ENCODE results near the gene EPHA3. TPM values are rescaled to one million over a fixed set of nuclear protein-coding genes. Genes with fewer than 3 reads are reported as not detected.

Gene EPHA3
- total and polyA plus RNA-seq, 8 donors = 0.29 to 33.9 (median 0.81) TPM

- TF ChIP-seq, protein P1, sequence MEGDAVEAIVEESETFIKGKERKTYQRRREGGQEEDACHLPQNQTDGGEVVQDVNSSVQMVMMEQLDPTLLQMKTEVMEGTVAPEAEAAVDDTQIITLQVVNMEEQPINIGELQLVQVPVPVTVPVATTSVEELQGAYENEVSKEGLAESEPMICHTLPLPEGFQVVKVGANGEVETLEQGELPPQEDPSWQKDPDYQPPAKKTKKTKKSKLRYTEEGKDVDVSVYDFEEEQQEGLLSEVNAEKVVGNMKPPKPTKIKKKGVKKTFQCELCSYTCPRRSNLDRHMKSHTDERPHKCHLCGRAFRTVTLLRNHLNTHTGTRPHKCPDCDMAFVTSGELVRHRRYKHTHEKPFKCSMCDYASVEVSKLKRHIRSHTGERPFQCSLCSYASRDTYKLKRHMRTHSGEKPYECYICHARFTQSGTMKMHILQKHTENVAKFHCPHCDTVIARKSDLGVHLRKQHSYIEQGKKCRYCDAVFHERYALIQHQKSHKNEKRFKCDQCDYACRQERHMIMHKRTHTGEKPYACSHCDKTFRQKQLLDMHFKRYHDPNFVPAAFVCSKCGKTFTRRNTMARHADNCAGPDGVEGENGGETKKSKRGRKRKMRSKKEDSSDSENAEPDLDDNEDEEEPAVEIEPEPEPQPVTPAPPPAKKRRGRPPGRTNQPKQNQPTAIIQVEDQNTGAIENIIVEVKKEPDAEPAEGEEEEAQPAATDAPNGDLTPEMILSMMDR (IDR thresholded peaks at IDR 0.05) = no peak
- TF ChIP-seq POLR2A (IDR thresholded peaks at IDR 0.05) (no peak), POLR2AphosphoS5 (IDR thresholded peaks at IDR 0.05) (no peak), EP300 (IDR thresholded peaks at IDR 0.05) (no peak)
- intact Hi-C loops (cut with DNase I; ENCODE audit: low total_unique reads) = no loop called here
- no peaks in the 10 kb centered on the region for H3K27me3 ChIP-seq
Observed at GRCh38 chr3:89494734-89495133, 387.3 kb downstream of the EPHA3 start.

DNA sequence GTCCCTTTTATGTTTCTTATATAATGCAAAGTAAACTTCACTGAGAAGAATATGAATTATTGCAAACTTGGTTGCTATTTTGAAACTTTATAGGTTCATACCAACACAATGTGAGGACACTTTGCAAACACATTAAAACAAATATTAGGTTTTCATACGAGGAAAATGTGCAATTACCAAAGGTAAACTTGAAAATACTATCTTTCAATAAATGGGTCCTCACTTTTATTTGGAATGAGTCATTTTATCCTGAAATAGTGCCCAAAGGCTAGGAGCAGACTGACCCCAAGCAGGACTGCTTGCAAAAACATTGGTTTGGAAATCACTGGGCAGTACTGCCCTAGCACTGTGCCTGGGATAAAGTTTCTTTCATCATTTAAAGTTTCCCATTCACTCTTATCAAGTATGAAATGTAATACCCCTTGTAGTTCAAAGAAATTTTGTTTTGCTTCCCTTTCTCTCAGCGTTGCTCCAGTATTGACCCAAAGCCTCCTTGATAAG is 396.5 kb downstream of the EPHA3 start:
- peaks cover 0 to 9% (median 6%) of the 10 kb centered on the region in 4 donors for H3K4me1 ChIP-seq
- no peaks in the 10 kb centered on the region for H3K27me3 ChIP-seq
- no peak overlapping the region for H3K27ac ChIP-seq
- no peak for DNase-seq
- no peak overlapping the region for H3K4me3 ChIP-seq
- TF ChIP-seq, protein P1 (IDR thresholded peaks at IDR 0.05) = no peak
- TF ChIP-seq EP300 (IDR thresholded peaks at IDR 0.05) (no peak), POLR2AphosphoS5 (IDR thresholded peaks at IDR 0.05) (no peak), POLR2A (IDR thresholded peaks at IDR 0.05) (no peak)
- H3K9me3 ChIP-seq = no peaks in the 10 kb centered on the region
- H3K36me3 ChIP-seq = no peaks in the 10 kb centered on the region
- WGBS, 5 donors = 17 to 38% (median 31%) methylated on average over 2 of the region's 2 CpGs
- intact Hi-C loops (cut with DNase I; ENCODE audit: low total_unique reads) = no loop called here

More at GRCh38 chr3:89494734-89495133, 387.3 kb downstream of the EPHA3 start:
- no peak for DNase-seq
- Histone ChIP-seq H3K36me3 (no peaks in the 10 kb centered on the region), H3K4me3 (no peak overlapping the region), H3K4me1 (peaks cover 0 to 6% (median 0%) of the 10 kb centered on the region in 4 donors), H3K9me3 (no peaks in the 10 kb centered on the region), H3K27ac (no peak overlapping the region)
- 70 to 73% (median 72%) methylated on average over 4 of the region's 4 CpGs for WGBS, 5 donors

- DNase-seq = no peak
- H3K27me3 ChIP-seq = no peaks in the 10 kb centered on the region
- intact Hi-C loops (cut with DNase I; ENCODE audit: low total_unique reads) = no loop called here
- no peak overlapping the region for H3K27ac ChIP-seq
- H3K4me3 ChIP-seq = no peak overlapping the region
- no peak for TF ChIP-seq POLR2AphosphoS5 (IDR thresholded peaks at IDR 0.05)
- TF ChIP-seq, protein P1 (IDR thresholded peaks at IDR 0.05) = no peak
- TF ChIP-seq POLR2A (IDR thresholded peaks at IDR 0.05) = no peak
- H3K36me3 ChIP-seq = no peaks in the 10 kb centered on the region
- H3K9me3 ChIP-seq = no peaks in the 10 kb centered on the region
- 39 to 57% (median 45%) methylated on average over 4 of the region's 4 CpGs for WGBS, 5 donors
- H3K4me1 ChIP-seq = peaks cover 0 to 9% (median 6%) of the 10 kb centered on the region in 4 donors
Observed at GRCh38 chr3:89504432-89504831, 397.0 kb downstream of the EPHA3 start.

GRCh38 chr3:89506462-89507103 is 399.2 kb downstream of the EPHA3 start:
- Histone ChIP-seq H3K27me3 (no peaks in the 10 kb centered on the region), H3K4me1 (peaks cover 0 to 9% (median 6%) of the 10 kb centered on the region in 4 donors), H3K27ac (no peak overlapping the region), H3K36me3 (no peaks in the 10 kb centered on the region), H3K9me3 (no peaks in the 10 kb centered on the region), H3K4me3 (no peak overlapping the region)
- TF ChIP-seq EP300 (IDR thresholded peaks at IDR 0.05) (no peak), POLR2A (IDR thresholded peaks at IDR 0.05) (no peak), POLR2AphosphoS5 (IDR thresholded peaks at IDR 0.05) (no peak)
- TF ChIP-seq, protein P1 (IDR thresholded peaks at IDR 0.05) = no peak
- intact Hi-C loops (cut with DNase I; ENCODE audit: low total_unique reads) = no loop called here
- DNase-seq = peak in 1 of 2 donors; percentile 24
- WGBS, 5 donors = 59 to 74% (median 62%) methylated on average over 3 of the region's 3 CpGs

All from stomach (tissue), 9 donors.